Measurements from ENCODE around the gene CTLA4.

CTLA4 gene

GRCh38 chr2:203867561-203868200 is at the start of gene CTLA4:
TSS of gene CTLA4 (plus strand) at chr2:203867771. CDS start at chr2:203867943, 172 bp downstream.
- peak; percentile 36 for DNase-seq (ENCODE audit: low spot score)

GRCh38 chr2:203818656-203819055 is 48.9 kb upstream of the CTLA4 start:
- DNase-seq (ENCODE audit: low spot score) = no peak

- no peak for DNase-seq (ENCODE audit: low spot score)
Measured at GRCh38 chr2:203819434-203820133, 48.0 kb upstream of the CTLA4 start.

GRCh38 chr2:203820969-203821368 is 46.6 kb upstream of the CTLA4 start:
- no peak for DNase-seq (ENCODE audit: low spot score)

- DNase-seq (ENCODE audit: low spot score) = no peak
Measured at GRCh38 chr2:203822240-203822639, 45.3 kb upstream of the CTLA4 start.

- DNase-seq (ENCODE audit: low spot score) = no peak
Measured at GRCh38 chr2:203823173-203823572, 44.4 kb upstream of the CTLA4 start.

- DNase-seq (ENCODE audit: low spot score) = no peak
Measured at GRCh38 chr2:203824057-203824456, 43.5 kb upstream of the CTLA4 start.

GRCh38 chr2:203824603-203825002 is 43.0 kb upstream of the CTLA4 start:
- DNase-seq (ENCODE audit: low spot score) = no peak

GRCh38 chr2:203826704-203827103 is 40.9 kb upstream of the CTLA4 start:
- no peak for DNase-seq (ENCODE audit: low spot score)

GRCh38 chr2:203830304-203831055 is 37.1 kb upstream of the CTLA4 start:
- no peak for DNase-seq (ENCODE audit: low spot score)

- no peak for DNase-seq (ENCODE audit: low spot score)
Measured at GRCh38 chr2:203835420-203835819, 32.2 kb upstream of the CTLA4 start.

GRCh38 chr2:203835892-203836800 is 31.4 kb upstream of the CTLA4 start:
- no peak for DNase-seq (ENCODE audit: low spot score)

GRCh38 chr2:203840655-203841205 is 26.8 kb upstream of the CTLA4 start:
- no peak for DNase-seq (ENCODE audit: low spot score)

- no peak for DNase-seq (ENCODE audit: low spot score)
Measured at GRCh38 chr2:203841654-203842053, 25.9 kb upstream of the CTLA4 start.

- DNase-seq (ENCODE audit: low spot score) = no peak
Measured at GRCh38 chr2:203842373-203842772, 25.2 kb upstream of the CTLA4 start.

- DNase-seq (ENCODE audit: low spot score) = no peak
Measured at GRCh38 chr2:203846490-203847105, 21.0 kb upstream of the CTLA4 start.

- no peak for DNase-seq (ENCODE audit: low spot score)
Measured at GRCh38 chr2:203849010-203849409, 18.6 kb upstream of the CTLA4 start.

GRCh38 chr2:203852760-203853159 is 14.8 kb upstream of the CTLA4 start:
- no peak for DNase-seq (ENCODE audit: low spot score)

- no peak for DNase-seq (ENCODE audit: low spot score)
Measured at GRCh38 chr2:203853271-203853670, 14.3 kb upstream of the CTLA4 start.

GRCh38 chr2:203853722-203854121 is 13.8 kb upstream of the CTLA4 start:
- DNase-seq (ENCODE audit: low spot score) = no peak

- DNase-seq (ENCODE audit: low spot score) = no peak
Measured at GRCh38 chr2:203855274-203855673, 12.3 kb upstream of the CTLA4 start.

Data from COLO829 (cell line).